Measurements from ENCODE around the gene CREG2.

CREG2 gene

DNA sequence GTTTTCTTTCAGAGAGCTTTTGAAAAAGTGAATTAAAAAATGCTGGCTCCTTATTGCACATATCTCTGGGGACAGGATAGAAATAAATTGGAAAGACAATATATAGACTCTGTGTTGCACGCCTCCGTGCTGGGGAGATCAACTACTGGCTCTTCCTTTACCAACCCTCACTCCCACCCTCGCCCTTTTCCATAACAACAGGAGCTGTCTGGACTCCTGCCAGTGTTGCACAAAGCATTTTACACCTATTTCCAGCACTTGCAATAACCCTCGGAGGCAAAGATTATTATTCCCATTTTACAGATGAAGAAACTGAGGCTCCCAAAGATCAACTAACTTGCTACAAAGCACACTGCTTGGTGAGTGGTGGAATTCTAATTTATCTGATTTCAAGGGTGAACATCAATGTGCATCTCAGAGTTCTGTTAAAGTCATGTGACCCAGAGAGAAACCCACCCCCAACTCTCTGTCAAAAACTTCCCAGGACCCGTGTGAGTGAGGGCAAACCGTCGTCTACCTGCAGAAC, 4.2 kb downstream of the CREG2 start:
- TF ChIP-seq GABPA (IDR thresholded peaks at IDR 0.05; ENCODE audit: low read depth) (no peak), SPI1 (IDR thresholded peaks at IDR 0.05; ENCODE audit: borderline replicate concordance, low read depth) (no peak), POLR2AphosphoS5 (IDR thresholded peaks at IDR 0.05; ENCODE audit: low read depth) (no peak)
- TF ChIP-seq, protein P1, sequence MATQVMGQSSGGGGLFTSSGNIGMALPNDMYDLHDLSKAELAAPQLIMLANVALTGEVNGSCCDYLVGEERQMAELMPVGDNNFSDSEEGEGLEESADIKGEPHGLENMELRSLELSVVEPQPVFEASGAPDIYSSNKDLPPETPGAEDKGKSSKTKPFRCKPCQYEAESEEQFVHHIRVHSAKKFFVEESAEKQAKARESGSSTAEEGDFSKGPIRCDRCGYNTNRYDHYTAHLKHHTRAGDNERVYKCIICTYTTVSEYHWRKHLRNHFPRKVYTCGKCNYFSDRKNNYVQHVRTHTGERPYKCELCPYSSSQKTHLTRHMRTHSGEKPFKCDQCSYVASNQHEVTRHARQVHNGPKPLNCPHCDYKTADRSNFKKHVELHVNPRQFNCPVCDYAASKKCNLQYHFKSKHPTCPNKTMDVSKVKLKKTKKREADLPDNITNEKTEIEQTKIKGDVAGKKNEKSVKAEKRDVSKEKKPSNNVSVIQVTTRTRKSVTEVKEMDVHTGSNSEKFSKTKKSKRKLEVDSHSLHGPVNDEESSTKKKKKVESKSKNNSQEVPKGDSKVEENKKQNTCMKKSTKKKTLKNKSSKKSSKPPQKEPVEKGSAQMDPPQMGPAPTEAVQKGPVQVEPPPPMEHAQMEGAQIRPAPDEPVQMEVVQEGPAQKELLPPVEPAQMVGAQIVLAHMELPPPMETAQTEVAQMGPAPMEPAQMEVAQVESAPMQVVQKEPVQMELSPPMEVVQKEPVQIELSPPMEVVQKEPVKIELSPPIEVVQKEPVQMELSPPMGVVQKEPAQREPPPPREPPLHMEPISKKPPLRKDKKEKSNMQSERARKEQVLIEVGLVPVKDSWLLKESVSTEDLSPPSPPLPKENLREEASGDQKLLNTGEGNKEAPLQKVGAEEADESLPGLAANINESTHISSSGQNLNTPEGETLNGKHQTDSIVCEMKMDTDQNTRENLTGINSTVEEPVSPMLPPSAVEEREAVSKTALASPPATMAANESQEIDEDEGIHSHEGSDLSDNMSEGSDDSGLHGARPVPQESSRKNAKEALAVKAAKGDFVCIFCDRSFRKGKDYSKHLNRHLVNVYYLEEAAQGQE (IDR thresholded peaks at IDR 0.05; ENCODE audit: insufficient replicate concordance, low read depth): no peak
- TF ChIP-seq, protein P2, sequence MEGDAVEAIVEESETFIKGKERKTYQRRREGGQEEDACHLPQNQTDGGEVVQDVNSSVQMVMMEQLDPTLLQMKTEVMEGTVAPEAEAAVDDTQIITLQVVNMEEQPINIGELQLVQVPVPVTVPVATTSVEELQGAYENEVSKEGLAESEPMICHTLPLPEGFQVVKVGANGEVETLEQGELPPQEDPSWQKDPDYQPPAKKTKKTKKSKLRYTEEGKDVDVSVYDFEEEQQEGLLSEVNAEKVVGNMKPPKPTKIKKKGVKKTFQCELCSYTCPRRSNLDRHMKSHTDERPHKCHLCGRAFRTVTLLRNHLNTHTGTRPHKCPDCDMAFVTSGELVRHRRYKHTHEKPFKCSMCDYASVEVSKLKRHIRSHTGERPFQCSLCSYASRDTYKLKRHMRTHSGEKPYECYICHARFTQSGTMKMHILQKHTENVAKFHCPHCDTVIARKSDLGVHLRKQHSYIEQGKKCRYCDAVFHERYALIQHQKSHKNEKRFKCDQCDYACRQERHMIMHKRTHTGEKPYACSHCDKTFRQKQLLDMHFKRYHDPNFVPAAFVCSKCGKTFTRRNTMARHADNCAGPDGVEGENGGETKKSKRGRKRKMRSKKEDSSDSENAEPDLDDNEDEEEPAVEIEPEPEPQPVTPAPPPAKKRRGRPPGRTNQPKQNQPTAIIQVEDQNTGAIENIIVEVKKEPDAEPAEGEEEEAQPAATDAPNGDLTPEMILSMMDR (IDR thresholded peaks at IDR 0.05; ENCODE audit: insufficient read depth, low read length): no peak
- no peak overlapping the region for H3K4me3 ChIP-seq (replicated peaks; ENCODE audit: insufficient read depth, low read length)
- no peak overlapping the region for H3K27ac ChIP-seq (replicated peaks)
- DNase-seq (ENCODE audit: low read depth in 1 of 2, low spot score in 1 of 2): no peak
- H3K27me3 ChIP-seq (ENCODE audit: insufficient read depth, poor library complexity, severe bottlenecking): peaks cover 20% of the 10 kb centered on the region

DNA sequence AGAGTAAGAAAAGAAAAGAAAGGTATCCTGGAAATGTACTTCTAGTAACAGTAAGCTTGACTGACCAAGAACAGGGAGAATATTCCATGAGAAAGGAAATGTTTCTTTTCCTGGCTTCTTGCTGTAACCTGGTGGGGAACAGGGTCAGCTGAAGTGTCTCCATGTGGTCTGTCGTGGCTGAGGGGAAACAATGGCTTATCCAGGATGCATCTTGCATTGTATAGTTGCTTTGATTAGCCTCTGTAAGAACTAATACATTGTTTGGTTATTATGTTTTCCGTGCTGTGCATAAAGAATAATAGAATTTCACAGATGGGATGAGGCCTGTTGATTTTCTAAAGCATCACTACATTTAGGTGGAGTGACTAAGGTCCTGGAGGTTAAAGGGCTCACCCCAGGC, 4.9 kb downstream of the CREG2 start:
- no peak overlapping the region for H3K27ac ChIP-seq (replicated peaks)
- H3K27me3 ChIP-seq (ENCODE audit: insufficient read depth, poor library complexity, severe bottlenecking): peaks cover 15% of the 10 kb centered on the region
- DNase-seq (ENCODE audit: low read depth in 1 of 2, low spot score in 1 of 2): no peak
- TF ChIP-seq, protein P2 (IDR thresholded peaks at IDR 0.05; ENCODE audit: insufficient read depth, low read length): no peak
- TF ChIP-seq POLR2AphosphoS5 (IDR thresholded peaks at IDR 0.05; ENCODE audit: low read depth): no peak
- no peak for TF ChIP-seq GABPA (IDR thresholded peaks at IDR 0.05; ENCODE audit: low read depth)
- TF ChIP-seq, protein P1 (IDR thresholded peaks at IDR 0.05; ENCODE audit: insufficient replicate concordance, low read depth): no peak
- no peak for TF ChIP-seq SPI1 (IDR thresholded peaks at IDR 0.05; ENCODE audit: borderline replicate concordance, low read depth)
- no peak overlapping the region for H3K4me3 ChIP-seq (replicated peaks; ENCODE audit: insufficient read depth, low read length)

DNA sequence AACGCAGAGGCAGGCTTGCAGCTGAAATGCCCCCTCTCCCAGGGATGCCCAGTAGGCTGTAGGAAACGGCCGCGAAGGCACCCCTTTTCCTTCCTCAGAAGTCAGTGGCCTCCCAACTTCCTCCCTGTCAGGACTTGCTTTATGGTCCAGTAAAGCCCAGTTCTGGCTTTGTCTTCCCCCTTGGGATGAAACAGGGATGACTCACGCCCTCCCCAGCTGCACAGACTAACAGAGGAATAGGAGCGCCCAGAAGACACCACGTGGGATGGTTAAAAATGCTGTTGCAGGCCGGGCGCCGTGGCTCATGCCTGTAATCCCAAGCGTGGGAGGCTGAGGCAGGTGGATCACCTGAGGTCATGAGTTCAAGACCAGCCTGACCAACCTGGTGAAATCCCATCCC, 6.9 kb downstream of the CREG2 start:
- H3K27me3 ChIP-seq (ENCODE audit: insufficient read depth, poor library complexity, severe bottlenecking): peaks cover under 1% of the 10 kb centered on the region
- no peak overlapping the region for H3K4me3 ChIP-seq (replicated peaks; ENCODE audit: insufficient read depth, low read length)
- no peak for DNase-seq (ENCODE audit: low read depth in 1 of 2, low spot score in 1 of 2)
- no peak overlapping the region for H3K27ac ChIP-seq (replicated peaks)
- TF ChIP-seq SPI1 (IDR thresholded peaks at IDR 0.05; ENCODE audit: borderline replicate concordance, low read depth) (no peak), POLR2AphosphoS5 (IDR thresholded peaks at IDR 0.05; ENCODE audit: low read depth) (no peak), GABPA (IDR thresholded peaks at IDR 0.05; ENCODE audit: low read depth) (no peak)
- TF ChIP-seq, protein P2 (IDR thresholded peaks at IDR 0.05; ENCODE audit: insufficient read depth, low read length): no peak

DNA sequence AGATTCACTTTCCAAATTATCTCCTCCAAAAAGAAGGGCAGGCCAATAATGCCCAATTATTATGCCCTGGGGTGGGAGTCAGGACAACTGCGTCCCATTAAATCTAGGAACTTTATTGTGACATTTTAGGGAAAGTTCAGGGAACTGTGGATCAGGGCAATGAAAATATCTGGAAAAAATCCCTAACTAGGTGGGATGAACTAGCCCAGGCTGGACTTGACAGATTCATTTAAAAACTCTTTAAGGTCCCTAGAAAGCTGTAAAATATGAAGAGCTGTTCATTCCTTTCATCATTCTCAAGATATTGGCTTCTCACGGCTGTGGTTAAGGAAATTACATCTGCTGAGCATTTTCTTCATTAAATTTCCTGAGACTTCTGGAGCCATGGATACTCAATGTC, 8.2 kb downstream of the CREG2 start:
- Histone ChIP-seq H3K27me3 (ENCODE audit: insufficient read depth, poor library complexity, severe bottlenecking) (no peaks in the 10 kb centered on the region), H3K4me3 (replicated peaks; ENCODE audit: insufficient read depth, low read length) (no peak overlapping the region), H3K27ac (replicated peaks) (no peak overlapping the region)
- TF ChIP-seq POLR2AphosphoS5 (IDR thresholded peaks at IDR 0.05; ENCODE audit: low read depth) (no peak), GABPA (IDR thresholded peaks at IDR 0.05; ENCODE audit: low read depth) (no peak), SPI1 (IDR thresholded peaks at IDR 0.05; ENCODE audit: borderline replicate concordance, low read depth) (no peak)
- TF ChIP-seq, protein P1 (IDR thresholded peaks at IDR 0.05; ENCODE audit: insufficient replicate concordance, low read depth): no peak
- TF ChIP-seq, protein P2 (IDR thresholded peaks at IDR 0.05; ENCODE audit: insufficient read depth, low read length): no peak
- DNase-seq (ENCODE audit: low read depth in 1 of 2, low spot score in 1 of 2): no peak

All from HL-60 (cell line).